ENCODE measurements around the gene WDR20. TPM values are rescaled to one million over a fixed set of nuclear protein-coding genes. Genes with fewer than 3 reads are reported as not detected.
A peak's percentile ranks its signal among the peaks of the same experiment; 100 is the strongest.
"Not testable (repeated sequence)": the region's sequence is repeated elsewhere in the genome, so short reads cannot be mapped to it uniquely, and the experiment has no call there.

The WDR20 gene
- total and polyA plus RNA-seq, 5 experiments from 2014 or later, result 11.3 to 56.9 (median 15.0) TPM

DNA sequence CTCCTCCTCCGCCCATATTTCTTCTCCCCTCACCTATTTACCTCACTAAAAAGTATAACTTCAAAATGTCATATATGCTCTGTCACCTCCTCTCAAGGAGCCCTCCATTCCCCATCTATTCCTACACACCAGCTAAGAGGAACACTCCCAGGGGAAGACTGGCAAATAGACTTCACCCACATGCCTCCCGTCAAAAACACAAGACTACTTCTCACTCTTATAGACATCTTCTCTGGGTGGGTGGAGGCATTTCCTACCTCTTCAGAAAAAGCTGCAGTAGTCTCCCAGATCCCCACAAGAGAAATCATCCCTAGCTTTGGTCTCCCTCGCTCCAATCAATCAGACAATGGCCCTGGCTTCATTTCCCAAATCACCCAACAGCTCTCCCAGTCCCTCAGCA, 99.1 kb downstream of the WDR20 start:
- no peak for ATAC-seq
- no peak for DNase-seq
- no peak overlapping the region for H3K4me3 Mint-ChIP-seq
- no peaks in the 10 kb centered on the region for H3K36me3 Mint-ChIP-seq
- H3K27me3 Mint-ChIP-seq, result peaks cover 0 to 5% (median 0%) of the 10 kb centered on the region in 5 donors
- POLR2A ChIA-PET, result no interaction called here
- no peaks in the 10 kb centered on the region for H3K9me3 Mint-ChIP-seq
- H3K27ac Mint-ChIP-seq, result no peak overlapping the region
- no peaks in the 10 kb centered on the region for H3K4me1 Mint-ChIP-seq

DNA sequence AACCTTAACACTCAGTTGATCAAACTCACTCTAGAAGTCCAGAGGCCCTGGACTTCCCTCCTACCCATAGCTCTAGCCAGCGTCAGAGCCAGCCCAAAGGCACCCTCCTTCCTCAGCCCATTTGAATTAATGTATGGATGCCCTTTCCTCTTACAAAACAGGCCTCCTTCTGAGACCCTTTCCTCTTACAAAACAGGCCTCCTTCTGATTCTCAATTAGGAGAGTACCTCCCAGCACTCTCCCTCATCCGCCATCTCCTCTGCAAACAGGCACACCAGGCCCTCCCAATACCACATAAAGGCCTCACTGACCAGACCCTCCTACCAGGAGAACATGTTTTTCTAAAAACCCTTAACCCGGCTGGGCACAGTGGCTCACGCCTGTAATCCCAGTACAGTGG, 99.5 kb downstream of the WDR20 start:
- H3K36me3 Mint-ChIP-seq, result no peaks in the 10 kb centered on the region
- H3K27ac Mint-ChIP-seq, result no peak overlapping the region
- ATAC-seq (no peak), DNase-seq (no peak)
- peaks cover 0 to 5% (median 0%) of the 10 kb centered on the region in 5 donors for H3K27me3 Mint-ChIP-seq
- POLR2A ChIA-PET, result no interaction called here
- no peak overlapping the region for H3K4me3 Mint-ChIP-seq
- H3K9me3 Mint-ChIP-seq, result no peaks in the 10 kb centered on the region
- no peaks in the 10 kb centered on the region for H3K4me1 Mint-ChIP-seq

DNA sequence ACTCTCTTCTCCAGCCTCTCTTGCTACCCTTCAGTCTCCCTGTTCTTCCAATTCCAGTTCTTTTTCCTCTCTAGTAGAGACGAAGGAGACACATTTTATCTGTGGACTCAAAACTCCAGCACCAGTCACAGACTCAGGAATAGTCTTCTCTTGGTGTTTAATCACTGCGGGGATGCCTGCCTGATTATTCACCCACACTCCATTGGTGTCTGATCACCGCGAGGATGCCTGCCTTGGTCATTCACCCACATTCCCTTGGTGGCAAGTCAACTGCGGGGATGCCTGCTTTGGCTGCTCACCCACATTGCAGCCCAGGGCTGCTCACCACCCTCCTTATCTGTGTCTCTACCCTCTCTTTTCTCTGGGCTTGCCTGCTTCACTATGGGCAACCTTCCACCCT, 100.8 kb downstream of the WDR20 start:
- H3K27me3 Mint-ChIP-seq, ATAC-seq, H3K4me1 Mint-ChIP-seq, H3K36me3 Mint-ChIP-seq, H3K9me3 Mint-ChIP-seq, DNase-seq, POLR2A ChIA-PET, H3K4me3 Mint-ChIP-seq, H3K27ac Mint-ChIP-seq: not testable (repeated sequence)

DNA sequence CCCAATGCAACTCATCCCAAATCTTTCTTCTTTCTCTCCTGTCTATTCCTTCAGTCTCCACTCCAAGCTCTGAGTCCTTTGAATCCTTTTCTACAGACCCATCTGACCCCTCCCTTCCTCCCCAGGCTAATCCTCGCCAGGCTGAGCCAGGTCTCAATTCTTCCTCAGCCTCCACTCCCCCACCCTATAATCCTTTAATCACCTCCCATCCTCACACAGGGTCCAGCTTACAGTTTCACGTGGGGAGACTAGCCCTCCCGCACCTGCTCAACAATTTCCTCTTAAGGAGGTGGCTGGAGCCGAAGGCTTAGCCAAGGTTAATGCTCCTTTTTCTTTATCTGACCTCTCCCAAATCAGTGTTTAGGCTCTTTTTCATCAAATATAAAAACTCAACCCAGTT, 101.5 kb downstream of the WDR20 start:
- H3K27me3 Mint-ChIP-seq, result peaks cover 0 to 5% (median 0%) of the 10 kb centered on the region in 5 donors
- H3K4me3 Mint-ChIP-seq, result no peak overlapping the region
- DNase-seq (no peak), ATAC-seq (no peak)
- no peaks in the 10 kb centered on the region for H3K36me3 Mint-ChIP-seq
- POLR2A ChIA-PET, result no interaction called here
- H3K27ac Mint-ChIP-seq, result no peak overlapping the region
- H3K4me1 Mint-ChIP-seq, result no peaks in the 10 kb centered on the region
- no peaks in the 10 kb centered on the region for H3K9me3 Mint-ChIP-seq

DNA sequence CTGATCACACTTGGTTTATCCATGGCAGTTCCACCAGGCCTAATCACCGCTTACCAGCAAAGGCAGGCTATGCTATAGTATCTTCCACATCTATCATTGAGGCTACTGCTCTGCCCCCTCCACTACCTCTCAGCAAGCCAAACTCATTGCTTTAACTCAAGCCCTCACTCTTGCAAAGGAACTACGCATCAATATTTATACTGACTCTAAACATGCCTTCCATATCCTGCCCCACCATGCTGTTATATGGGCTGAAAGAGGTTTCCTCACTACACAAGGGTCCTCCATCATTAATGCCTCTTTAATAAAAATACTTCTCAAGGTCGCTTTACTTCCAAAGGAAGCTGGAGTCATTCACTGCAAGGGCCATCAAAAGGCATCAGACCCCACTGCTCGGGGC, 104.1 kb downstream of the WDR20 start:
- H3K27ac Mint-ChIP-seq, DNase-seq, H3K4me3 Mint-ChIP-seq, H3K9me3 Mint-ChIP-seq, ATAC-seq, H3K36me3 Mint-ChIP-seq, H3K4me1 Mint-ChIP-seq, POLR2A ChIA-PET, H3K27me3 Mint-ChIP-seq: not testable (repeated sequence)

DNA sequence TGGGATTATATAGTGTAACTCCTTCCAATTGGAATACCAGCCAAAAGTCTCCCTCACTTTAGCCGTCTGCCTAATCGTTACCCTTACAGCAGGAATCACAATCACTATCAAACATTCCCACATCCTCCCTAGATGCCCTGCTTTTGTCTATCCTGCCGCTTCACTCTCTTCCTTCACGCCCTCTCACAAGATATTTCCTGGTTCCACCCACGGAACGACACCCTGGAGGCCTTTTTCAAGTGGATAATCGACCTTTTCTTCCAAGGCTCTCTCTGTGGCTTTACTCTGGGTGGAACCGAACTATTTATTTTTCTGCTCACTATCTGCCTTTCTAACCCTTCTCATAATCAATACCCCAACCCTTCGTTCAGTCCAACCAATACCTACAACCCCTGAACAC, 106.4 kb downstream of the WDR20 start:
- no peak overlapping the region for H3K27ac Mint-ChIP-seq
- H3K36me3 Mint-ChIP-seq, result no peaks in the 10 kb centered on the region
- no peak overlapping the region for H3K4me3 Mint-ChIP-seq
- no peaks in the 10 kb centered on the region for H3K9me3 Mint-ChIP-seq
- POLR2A ChIA-PET, result interaction anchor here (0.5 kb wide), 1 partner anchor 319 kb away, joined by 3 read pairs; no protein-coding TSS in a partner anchor
- H3K27me3 Mint-ChIP-seq, result no peaks in the 10 kb centered on the region
- DNase-seq (no peak), ATAC-seq (no peak)
- no peaks in the 10 kb centered on the region for H3K4me1 Mint-ChIP-seq

DNA sequence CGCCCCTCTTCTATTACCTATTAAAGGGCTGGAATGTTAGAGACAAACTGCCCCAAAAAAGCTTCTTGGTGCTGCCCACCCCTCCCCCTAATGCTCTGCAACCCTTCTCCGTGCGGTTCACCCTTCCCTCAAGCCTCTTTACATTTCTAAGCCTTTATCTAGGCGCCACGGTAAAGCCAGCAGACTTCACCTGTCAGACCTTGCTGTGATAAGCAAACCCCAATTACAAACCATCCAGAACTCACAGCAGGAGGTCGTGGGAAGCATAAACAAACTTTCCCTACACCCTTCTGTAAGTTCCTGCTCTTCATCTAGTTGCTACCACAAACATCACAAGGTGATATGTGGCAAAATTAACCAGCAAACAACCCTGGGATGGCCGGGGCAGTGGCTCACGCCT, 108.4 kb downstream of the WDR20 start:
- Mint-ChIP-seq H3K36me3 (no peaks in the 10 kb centered on the region), H3K9me3 (no peaks in the 10 kb centered on the region), H3K27me3 (no peaks in the 10 kb centered on the region), H3K4me3 (no peak overlapping the region), H3K4me1 (no peaks in the 10 kb centered on the region), H3K27ac (no peak overlapping the region)
- DNase-seq, result no peak
- POLR2A ChIA-PET, result no interaction called here
- no peak for ATAC-seq

DNA sequence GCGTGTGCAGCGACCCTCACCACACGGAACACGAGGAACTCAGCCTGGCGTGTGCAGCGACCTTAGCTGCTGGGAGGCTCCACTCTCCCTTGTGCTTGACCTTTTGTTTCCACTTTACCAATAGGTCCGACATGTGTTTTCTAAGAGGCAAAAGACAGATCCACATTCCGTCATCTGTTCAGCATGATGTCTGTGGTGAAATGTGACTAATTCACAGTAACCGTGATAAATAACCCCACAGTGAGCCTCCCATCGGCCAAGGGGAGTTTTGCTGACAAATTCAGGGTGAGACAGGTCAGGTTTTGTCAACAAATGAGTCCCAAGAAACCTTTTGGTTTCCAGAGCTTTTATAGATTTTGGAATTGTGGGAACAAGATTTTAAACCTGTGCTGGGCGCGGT, 109.3 kb downstream of the WDR20 start:
- no peaks in the 10 kb centered on the region for H3K9me3 Mint-ChIP-seq
- H3K36me3 Mint-ChIP-seq, result no peaks in the 10 kb centered on the region
- H3K27me3 Mint-ChIP-seq, result no peaks in the 10 kb centered on the region
- DNase-seq (no peak), ATAC-seq (no peak)
- H3K27ac Mint-ChIP-seq, result no peak overlapping the region
- H3K4me1 Mint-ChIP-seq, result no peaks in the 10 kb centered on the region
- H3K4me3 Mint-ChIP-seq, result no peak overlapping the region
- POLR2A ChIA-PET, result interaction anchor here (0.7 kb wide), 1 partner anchor 12 kb away, joined by 5 read pairs; no protein-coding TSS in a partner anchor

DNA sequence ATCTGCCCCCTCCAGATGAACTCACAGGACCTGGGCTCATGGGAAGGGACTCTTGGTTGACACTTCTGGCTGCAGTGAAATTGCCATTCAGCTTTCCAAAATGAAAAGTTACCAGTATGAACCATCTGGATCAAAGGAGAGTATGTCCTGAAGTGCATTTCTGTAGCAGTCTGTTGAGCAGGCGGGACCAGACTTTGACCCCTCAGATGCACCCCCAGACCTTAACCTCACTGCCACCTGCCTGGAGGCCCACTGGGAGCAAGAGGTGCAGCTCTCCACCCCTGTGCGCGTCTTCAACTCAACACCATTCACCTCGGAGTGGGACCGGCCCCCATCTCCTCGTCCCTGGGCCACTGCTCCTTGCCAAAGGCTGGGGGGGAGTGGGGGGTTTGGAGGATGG, 110.3 kb downstream of the WDR20 start:
- Mint-ChIP-seq H3K9me3 (no peaks in the 10 kb centered on the region), H3K36me3 (no peaks in the 10 kb centered on the region), H3K4me1 (no peaks in the 10 kb centered on the region), H3K4me3 (no peak overlapping the region), H3K27me3 (no peaks in the 10 kb centered on the region), H3K27ac (no peak overlapping the region)
- POLR2A ChIA-PET, result no interaction called here
- DNase-seq (no peak), ATAC-seq (no peak)

DNA sequence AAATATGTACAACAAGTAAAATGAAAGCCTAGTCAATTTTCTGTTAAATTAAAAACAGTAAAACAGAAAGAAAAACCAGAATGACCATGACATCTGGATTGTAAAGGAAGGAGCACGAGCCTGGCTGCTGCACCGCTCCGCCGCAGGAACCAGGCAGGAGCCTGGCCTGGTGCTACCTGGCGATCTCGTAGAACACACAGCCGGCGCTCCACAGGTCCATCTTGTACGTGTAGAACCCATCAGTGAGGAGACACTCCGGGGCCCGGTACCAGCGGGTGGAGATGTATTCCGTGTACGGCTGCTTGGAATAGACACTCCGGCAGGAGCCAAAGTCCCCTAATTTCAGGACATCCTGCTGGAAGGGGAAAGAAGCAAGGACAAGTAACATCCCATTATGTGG, 110.9 kb downstream of the WDR20 start:
- ATAC-seq, result no peak
- Mint-ChIP-seq H3K27ac (peak overlapping the region in 1 of 10 donors; percentile 37), H3K36me3 (no peaks in the 10 kb centered on the region)

DNA sequence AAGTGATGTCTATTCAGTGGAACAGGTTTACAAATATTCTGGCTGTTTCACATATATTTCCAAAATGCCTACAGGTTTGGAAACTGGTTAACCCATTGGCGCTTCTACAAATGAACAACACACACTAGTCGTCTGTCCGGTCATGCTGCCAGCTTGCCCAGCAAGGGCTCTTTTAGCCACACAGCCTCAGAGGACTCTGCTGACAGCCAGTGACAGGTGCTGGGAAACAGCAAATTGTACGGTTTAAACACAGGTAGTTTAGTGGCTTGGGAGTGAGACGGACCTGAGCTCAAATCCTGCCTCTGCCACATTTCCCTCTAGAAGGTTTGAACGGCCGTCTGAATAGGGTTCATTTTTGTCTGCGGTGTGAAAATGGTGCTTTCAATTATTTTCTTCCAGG, 111.5 kb downstream of the WDR20 start:
- no peaks in the 10 kb centered on the region for H3K9me3 Mint-ChIP-seq

More for the DNA sequence above, 110.9 kb downstream of the WDR20 start:
- no peak for DNase-seq
- H3K4me3 Mint-ChIP-seq, result no peak overlapping the region
- POLR2A ChIA-PET, result no interaction called here
- H3K9me3 Mint-ChIP-seq, result no peaks in the 10 kb centered on the region
- no peaks in the 10 kb centered on the region for H3K4me1 Mint-ChIP-seq
- no peaks in the 10 kb centered on the region for H3K27me3 Mint-ChIP-seq

DNA sequence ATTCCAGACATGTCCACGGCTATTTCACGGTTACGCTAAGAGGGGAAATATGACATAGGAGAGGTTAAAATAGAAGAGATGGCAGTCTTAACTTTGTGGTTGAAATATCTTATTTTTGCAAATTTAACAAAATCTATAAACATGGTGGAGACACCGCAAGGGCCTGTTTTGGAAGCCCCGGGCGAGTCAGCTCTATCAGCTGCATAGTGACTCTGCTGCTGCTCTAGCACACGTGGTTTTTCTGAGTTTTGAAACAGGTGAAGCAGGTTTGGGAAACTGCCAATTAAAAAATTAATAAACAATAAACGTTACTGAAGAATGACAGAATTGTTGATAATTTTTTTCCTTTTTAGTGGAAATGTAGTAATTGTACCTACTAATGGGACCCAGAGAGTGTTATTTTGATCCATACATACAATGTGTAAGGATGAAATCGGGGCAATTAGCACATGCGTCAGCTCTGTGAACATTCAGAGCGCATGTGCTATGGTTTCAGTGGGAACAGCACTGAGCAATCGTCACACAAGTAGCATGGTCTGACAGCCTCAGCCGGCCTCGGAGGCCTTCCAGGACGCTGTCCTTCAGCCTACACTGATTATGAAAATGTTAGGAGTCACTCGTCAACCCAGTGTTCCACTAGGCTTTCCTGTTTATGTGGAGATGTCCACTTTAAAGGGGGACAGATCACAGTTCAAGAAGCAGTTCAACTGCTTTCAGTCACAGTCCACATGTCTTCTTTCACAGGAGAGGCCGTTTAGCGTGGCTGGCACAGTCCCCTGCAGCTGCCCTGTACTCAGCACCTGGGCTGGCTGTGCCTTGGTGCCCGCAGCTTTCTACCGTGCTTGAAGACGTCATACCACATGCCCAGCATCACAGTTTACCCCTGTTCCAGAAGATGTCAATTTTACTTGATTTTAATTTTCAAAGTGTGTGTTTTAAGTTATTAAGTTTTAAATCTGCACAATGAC, 113.4 kb downstream of the WDR20 start:
- Mint-ChIP-seq H3K27me3 (no peaks in the 10 kb centered on the region), H3K27ac (peak overlapping the region in 1 of 10 donors; percentile 39), H3K36me3 (no peaks in the 10 kb centered on the region), H3K4me1 (no peaks in the 10 kb centered on the region), H3K4me3 (no peak overlapping the region), H3K9me3 (no peaks in the 10 kb centered on the region)
- ATAC-seq (no peak), DNase-seq (no peak)
- POLR2A ChIA-PET, result no interaction called here

More for the DNA sequence above, 111.5 kb downstream of the WDR20 start:
- no peak overlapping the region for H3K27ac Mint-ChIP-seq
- no peak overlapping the region for H3K4me3 Mint-ChIP-seq
- DNase-seq, result no peak
- no peaks in the 10 kb centered on the region for H3K4me1 Mint-ChIP-seq
- no peaks in the 10 kb centered on the region for H3K27me3 Mint-ChIP-seq
- ATAC-seq, result no peak
- POLR2A ChIA-PET, result no interaction called here
- H3K36me3 Mint-ChIP-seq, result no peaks in the 10 kb centered on the region

DNA sequence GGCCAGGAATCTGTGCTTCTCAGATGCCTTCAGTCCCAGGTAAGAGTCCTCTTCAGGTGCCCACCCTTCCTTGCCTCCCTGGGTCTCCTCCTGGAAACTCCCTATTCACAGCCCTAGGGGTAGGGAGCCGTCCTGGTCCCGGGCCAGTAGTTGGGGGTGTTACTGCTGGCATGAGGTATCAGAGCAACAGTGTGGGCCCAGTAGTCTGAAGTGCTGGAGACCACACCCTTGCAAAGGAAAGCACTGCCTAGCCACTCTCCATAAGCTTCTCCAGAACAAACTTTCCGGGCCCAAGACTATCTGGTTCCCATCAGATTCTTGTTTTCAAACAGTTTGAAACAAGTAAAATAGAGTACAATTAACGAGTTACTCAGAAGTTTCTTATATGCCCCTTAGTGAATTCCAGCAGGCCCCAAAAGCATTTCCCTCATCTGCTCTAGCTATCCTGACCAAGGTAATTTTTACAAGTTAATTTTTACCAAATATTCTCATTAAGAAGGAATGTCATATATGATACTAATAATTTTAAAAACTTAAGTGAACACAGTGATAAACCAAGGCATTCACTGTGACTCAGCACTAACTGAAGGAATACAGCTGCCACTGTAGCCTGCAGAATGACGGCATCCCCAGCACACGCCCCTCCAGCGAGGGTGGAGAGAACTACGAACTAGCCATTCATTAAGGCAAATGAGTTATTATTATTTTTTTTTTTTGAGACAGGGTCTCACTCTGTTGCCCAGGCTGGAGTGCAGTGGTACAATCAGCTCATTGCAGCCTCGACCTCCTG, 115.9 kb downstream of the WDR20 start:
- H3K4me3 Mint-ChIP-seq, result no peak overlapping the region
- H3K27ac Mint-ChIP-seq, result no peak overlapping the region
- no peak for ATAC-seq
- H3K4me1 Mint-ChIP-seq, result no peaks in the 10 kb centered on the region
- no peak for DNase-seq
- H3K9me3 Mint-ChIP-seq, result no peaks in the 10 kb centered on the region
- no peaks in the 10 kb centered on the region for H3K36me3 Mint-ChIP-seq
- H3K27me3 Mint-ChIP-seq, result no peaks in the 10 kb centered on the region
- POLR2A ChIA-PET, result no interaction called here
